Measurements from ENCODE around the gene TBX4.

Gene TBX4

GRCh38 chr17:61455324-61456060 lies 3.3 kb downstream of the TBX4 start:
- peak; percentile 22 to 32 for DNase-seq

DNA sequence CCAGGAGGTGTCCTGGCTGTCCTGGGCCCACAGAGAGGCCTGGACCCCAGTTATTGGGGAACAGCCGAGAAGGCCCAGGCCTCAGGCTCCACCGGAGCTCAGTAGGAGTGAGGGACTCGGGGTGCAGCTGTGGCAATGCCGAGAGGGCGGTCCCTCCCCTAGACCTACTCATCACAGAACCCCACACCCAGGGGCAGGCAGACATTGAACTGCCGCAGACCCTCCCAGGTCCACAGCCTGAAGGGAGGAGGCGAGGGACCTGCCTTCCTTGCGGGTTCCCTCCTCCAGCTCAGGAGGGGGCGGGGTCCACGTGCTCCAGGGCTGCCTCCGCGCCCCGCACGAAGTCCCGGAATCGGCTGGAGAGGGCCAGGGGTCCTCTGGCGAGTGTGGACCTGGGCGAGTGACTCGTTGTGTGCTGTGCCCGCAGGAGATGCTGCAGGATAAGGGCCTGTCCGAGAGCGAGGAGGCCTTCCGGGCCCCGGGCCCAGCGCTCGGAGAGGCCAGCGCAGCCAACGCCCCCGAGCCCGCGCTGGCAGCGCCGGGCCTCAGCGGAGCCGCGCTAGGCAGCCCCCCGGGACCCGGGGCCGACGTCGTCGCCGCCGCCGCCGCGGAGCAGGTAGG lies 3.9 kb downstream of the TBX4 start:
- DNase-seq = peak; percentile 20

- peak in 1 of 2 experiments; percentile 40 for DNase-seq
These were observed 4.5 kb downstream of the TBX4 start for GRCh38 chr17:61456688-61457225.

DNA sequence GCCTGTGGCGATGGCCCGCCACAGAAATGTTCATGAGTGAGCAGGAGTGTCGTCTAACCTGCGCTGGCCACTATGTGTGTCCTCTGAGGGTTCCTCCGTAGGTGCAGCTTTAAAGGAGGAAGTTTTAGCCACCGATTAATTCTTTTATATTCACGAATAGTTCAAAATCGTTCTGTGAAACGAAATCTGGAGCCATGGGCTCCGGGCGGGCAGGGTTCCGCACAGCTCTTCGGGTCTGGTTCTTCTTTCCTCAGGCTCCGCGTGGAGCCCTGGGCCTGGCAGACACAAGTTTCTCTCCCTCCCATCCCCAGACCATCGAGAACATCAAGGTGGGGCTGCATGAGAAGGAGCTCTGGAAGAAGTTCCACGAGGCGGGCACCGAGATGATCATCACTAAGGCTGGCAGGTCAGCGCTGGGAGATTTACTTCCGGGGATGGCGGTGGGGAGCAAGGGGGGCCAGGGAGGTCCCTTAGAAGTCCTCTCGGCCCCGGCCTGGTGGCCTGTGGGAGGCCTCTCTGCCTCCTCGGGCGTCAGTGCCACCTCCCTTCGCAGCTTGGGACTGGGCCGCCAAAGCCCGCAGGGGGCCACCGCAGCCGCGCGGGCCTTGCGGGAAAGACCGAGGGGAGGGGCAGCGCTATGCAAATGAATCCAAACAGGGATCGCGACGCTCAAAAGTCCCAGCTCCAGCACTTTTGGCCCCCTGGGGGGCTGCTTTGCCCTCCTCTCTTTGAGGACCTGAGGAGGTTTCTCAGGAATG lies 5.2 kb downstream of the TBX4 start:
- DNase-seq = peak; percentile 20 to 28

DNA sequence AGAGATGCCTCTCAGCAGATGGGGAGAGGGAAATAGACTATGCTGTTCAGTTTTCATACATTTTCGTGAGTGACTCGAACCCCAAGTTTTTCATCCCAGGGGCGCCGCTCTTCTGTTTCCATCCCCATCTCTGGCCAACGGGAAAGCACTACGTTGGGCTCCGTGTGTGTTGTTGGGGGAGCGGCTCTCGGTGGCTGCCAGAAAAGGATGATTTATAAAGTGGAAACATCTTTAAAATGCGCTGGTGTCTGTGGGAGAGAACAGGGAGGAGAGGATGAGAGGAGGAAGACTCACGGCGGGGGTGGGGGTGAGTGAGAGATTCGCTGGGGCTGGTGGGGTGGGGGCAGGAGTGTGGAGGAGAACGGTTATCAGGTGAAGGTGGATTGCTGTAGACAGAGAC lies 5.8 kb downstream of the TBX4 start:
- peak in 1 of 2 experiments; percentile 14 for DNase-seq

- peak; percentile 11 to 14 for DNase-seq
These were observed 6.4 kb downstream of the TBX4 start for GRCh38 chr17:61458421-61459141.

GRCh38 chr17:61459142-61459809 lies 7.1 kb downstream of the TBX4 start:
- peak in 1 of 2 experiments; percentile 11 for DNase-seq

GRCh38 chr17:61459939-61460718 lies 7.9 kb downstream of the TBX4 start:
- DNase-seq = peak; percentile 7 to 16

GRCh38 chr17:61460796-61461585 lies 8.8 kb downstream of the TBX4 start:
- DNase-seq = peak; percentile 10 to 14

DNA sequence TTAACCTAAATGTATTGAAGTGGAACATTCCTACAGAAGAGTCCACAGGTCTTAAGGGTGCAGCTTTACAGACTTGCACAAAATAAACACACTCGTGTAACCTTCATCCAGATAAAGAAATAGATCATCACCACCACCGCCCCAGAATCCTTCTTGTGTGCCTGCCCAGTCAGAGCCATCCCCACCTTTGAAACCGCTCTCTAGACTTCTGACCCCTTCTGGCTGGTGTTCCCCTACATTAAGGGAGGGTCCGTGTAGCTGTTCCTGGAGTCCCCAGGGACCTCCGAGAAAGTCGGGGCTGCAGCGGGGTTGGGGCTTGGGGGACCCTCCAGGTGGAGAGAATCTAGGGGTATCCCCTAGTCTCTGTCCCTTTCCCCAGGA lies 9.4 kb downstream of the TBX4 start:
- DNase-seq = no peak

DNA sequence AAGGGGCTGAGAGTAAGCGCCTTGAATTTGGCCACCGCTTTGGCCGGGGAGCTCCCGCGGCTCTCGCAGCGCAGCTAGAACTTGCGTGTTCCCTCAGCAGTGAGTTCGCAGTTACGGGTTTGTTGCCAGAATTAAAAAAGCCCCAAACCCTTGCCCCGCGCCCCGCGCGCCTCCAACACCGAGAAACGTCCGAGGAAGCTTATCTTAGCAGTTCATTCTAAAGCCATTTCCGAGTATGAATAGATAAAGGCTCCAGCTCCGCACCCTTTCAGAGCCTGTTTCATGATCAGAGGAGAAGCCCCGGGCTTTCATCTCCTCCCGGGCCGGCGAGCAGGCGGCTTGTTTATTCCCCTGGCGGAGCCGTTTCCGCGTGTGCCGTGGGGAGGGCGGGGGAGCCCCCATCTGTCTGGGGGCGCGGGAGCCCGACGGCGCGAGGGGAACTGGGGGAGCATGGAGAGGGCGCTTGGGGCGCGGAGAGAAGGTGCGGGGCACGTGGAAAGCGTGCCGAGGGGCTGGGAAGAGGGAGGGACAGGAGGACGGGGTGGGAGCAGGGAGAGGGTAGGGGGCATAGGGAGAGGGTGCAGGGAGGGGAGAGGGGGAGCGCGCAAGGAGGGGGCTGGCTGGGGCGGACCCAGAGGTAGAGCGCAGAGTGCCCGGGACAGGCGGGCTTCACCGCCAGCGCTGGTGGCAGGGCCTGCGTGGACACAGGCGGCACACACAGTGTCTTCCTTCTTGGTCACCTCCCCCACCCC lies 9.9 kb downstream of the TBX4 start:
- DNase-seq = no peak

DNA sequence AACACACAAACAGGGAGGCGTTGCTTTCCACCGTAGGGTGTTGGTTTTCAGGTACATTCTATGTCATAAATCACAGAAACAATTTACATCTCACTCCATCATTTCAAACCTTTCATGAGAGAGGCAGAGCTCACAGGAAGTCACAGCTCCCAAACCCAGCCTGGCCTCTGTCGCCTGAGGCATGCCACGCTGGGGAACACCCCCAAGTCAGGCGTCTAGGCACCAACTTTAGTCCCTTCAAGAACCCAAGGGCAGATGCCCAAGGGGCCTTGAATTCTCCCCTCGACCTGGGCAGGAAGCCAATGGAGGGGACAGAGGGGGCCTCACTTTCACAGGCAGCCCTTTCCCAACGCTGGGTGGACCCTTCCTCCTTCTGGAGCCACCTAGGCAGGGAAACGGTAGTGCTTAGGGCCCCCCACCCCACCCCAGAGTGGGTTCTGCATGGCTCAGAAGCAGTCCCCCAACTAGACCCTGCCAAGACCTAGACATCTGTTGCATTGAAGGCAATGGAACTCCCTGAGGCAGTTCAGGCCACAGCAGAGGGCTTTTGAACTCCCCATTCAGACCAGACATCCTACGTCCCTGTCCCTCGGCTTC lies 10.6 kb downstream of the TBX4 start:
- no peak for DNase-seq

- no peak for DNase-seq
These were observed 11.3 kb downstream of the TBX4 start for GRCh38 chr17:61463316-61464129.

DNA sequence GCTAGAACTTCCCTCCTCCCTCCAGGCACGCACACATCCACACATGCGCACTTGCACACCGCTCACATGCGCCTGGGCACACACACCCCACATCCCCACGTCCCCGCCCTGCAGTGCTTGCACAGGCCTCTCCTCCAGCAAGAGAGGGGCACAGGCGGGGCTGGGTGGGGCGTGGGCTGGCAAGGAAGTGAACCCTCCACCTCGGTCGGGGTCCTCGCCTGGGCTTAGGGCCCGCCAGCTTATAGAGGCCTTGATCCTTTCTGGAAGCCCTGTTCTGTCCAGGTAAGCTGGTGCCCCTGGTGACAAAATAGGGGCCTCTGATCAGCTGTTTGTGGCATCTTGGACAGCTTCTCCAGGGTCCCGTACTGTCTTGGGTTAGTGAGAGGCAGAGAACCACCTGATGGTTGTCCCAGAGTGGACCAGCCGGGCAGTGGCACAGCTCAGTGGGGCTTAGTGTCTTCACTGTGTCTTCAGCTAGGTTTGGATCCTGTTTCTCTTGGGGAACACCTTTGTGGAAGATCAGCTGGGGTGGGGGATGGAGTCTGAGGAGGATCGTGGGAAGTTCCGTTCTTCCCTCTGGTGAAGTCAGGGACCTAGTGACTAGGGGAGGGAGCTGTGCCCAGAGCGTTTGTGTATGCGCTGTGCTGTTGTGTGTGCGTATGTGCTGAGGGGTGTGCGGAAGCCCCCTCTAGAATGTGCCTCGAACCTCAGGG lies 12.1 kb downstream of the TBX4 start:
- DNase-seq = no peak

DNA sequence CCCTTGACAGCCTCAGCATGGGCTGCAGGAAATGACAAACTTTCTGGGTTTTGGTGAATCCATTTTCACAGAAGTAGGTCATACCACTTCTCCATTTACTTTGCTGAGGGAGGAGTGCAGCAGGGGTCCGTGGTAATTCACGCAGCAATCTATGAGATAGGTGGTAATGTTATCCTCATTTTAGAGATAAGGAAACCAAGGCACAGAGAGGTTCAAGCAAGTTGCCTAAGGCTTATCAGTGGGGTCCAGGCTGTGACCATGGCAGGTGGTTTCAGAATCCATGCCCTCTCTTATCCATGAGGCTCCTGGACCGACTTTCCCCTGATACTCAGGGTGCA lies 12.6 kb downstream of the TBX4 start:
- DNase-seq = no peak

GRCh38 chr17:61465550-61466237 lies 13.5 kb downstream of the TBX4 start:
- DNase-seq = no peak

DNA sequence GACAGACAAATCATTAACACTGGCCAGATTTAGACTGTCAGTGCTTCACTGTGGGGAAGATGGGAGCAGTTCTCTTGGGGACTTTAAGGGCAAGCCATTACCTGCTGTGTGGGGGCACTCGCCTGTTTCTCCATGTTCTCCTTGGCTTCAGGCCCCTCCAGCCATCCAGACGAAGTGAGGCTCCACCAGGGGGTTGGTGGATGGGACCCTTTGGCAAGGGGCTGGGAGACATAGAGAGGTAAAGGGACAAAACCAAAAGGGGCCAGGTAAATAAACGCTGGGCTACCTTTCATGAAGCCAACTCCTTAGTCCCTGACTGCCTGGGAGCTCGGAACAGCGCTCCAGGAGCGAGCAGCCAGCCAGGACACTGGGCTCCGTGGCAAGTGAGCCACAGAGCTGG lies 14.0 kb downstream of the TBX4 start:
- no peak for DNase-seq

Measured in activated T-cell treated with anti-CD3 and anti-CD28 coated beads, Interleukin-2, amount 50 U/mL, for 48 hours (primary cell).